GM12865 (cell line): ENCODE results near the gene BTBD6.
"Not testable (repeated sequence)": the region's sequence is repeated elsewhere in the genome, so short reads cannot be mapped to it uniquely, and the experiment has no call there.

Experiments used
- DNase-seq: peaks from one replicate; pipeline ENCODE4 v3.0.0; 2010; ENCODE audit warnings: low read depth
- H3K4me3 ChIP-seq: 2 replicates; pipeline ENCODE4 v1.5.1; 2011; ENCODE audit warnings: mild to moderate bottlenecking, low read depth, low read length, control low read depth
- TF ChIP-seq, protein P1 (sequence below): IDR thresholded peaks from 2 replicates; pipeline ENCODE4 v1.5.1; 2011; ENCODE audit warnings: low read length, control low read depth, low read depth, inconsistent platforms; ENCODE audit not compliant: insufficient read depth; ENCODE audit errors: missing control alignments

Gene BTBD6

DNA sequence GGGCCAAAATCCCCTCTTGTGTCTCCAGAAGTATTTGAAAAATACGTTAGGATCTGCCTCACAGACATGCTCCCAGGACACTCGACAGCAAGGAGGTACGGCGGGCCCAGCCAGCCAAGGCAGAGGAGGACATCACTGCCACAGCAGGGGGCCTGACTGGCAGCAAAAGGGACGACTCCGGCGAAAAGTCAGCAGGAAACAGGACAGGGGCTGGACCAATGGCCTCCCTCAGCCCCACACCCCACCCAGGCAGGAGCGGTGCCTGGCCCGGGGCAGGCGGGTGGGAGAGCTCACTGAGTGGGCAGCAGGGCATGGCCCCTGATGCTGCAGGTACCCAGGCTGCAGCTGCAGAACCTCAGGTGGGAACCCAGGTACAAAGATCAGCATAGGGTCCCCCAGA is 34.7 kb downstream of the BTBD6 start:
- no peak for DNase-seq
- TF ChIP-seq, protein P1, sequence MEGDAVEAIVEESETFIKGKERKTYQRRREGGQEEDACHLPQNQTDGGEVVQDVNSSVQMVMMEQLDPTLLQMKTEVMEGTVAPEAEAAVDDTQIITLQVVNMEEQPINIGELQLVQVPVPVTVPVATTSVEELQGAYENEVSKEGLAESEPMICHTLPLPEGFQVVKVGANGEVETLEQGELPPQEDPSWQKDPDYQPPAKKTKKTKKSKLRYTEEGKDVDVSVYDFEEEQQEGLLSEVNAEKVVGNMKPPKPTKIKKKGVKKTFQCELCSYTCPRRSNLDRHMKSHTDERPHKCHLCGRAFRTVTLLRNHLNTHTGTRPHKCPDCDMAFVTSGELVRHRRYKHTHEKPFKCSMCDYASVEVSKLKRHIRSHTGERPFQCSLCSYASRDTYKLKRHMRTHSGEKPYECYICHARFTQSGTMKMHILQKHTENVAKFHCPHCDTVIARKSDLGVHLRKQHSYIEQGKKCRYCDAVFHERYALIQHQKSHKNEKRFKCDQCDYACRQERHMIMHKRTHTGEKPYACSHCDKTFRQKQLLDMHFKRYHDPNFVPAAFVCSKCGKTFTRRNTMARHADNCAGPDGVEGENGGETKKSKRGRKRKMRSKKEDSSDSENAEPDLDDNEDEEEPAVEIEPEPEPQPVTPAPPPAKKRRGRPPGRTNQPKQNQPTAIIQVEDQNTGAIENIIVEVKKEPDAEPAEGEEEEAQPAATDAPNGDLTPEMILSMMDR: no peak
- no peak overlapping the region for H3K4me3 ChIP-seq

DNA sequence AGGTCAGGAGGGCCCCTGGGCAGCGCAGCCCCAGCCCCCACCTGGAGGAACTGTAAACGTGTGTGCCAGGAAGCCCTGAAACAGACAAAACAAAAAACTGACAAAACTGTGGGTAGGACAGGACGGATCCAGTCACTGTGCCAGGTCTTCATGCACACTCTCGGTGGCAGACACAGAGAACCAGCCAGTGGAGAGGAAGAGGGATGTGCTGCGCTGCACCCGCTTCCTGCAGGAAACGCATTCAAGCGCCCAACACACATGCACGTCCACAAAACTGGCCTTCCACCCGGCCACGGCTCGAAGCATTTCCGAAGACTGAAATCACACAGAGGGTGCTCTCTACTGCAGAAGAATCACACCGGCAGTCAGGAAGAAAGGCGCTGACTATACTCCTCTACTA is 35.6 kb downstream of the BTBD6 start:
- TF ChIP-seq, protein P1: no peak
- DNase-seq: no peak
- no peak overlapping the region for H3K4me3 ChIP-seq

DNA sequence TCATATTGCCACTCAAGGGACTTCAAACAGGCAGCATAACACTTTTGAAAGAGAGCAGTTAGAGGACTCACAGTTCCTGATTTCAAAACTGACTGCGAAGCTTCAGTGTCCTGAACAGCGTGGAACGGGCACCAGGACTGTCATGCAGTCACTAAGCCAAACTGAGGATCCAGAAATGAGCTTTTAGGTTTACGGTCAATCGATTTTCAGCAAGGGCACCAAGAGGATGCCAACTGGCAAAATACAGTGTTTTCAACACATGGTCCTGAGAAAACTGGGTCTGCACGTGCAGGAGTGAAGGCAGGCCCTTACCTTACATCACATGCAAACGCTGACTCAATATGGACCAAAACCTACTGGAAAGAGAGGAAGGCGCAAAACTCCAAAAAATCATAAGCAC is 36.8 kb downstream of the BTBD6 start:
- no peak for DNase-seq
- no peak overlapping the region for H3K4me3 ChIP-seq
- TF ChIP-seq, protein P1: no peak

DNA sequence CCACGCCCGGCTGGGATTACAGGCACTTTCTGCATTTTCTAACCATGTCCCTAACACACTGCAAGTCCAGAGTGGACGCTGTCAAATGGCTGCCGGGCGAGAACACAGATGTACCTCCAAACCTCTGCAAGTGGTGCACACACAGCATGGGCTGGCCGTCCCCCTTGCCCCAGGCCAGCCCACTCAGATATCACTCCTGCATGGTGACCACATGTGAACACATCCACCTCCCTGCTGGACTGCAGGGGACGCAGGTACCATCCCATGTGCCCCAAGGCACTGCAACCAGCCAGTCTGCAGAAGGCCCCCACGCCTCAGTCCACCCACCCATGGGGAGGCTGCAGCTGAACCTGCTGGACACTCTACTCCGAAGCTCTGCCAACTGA is 38.4 kb downstream of the BTBD6 start:
- DNase-seq: no peak
- H3K4me3 ChIP-seq: no peak overlapping the region
- TF ChIP-seq, protein P1: no peak

DNA sequence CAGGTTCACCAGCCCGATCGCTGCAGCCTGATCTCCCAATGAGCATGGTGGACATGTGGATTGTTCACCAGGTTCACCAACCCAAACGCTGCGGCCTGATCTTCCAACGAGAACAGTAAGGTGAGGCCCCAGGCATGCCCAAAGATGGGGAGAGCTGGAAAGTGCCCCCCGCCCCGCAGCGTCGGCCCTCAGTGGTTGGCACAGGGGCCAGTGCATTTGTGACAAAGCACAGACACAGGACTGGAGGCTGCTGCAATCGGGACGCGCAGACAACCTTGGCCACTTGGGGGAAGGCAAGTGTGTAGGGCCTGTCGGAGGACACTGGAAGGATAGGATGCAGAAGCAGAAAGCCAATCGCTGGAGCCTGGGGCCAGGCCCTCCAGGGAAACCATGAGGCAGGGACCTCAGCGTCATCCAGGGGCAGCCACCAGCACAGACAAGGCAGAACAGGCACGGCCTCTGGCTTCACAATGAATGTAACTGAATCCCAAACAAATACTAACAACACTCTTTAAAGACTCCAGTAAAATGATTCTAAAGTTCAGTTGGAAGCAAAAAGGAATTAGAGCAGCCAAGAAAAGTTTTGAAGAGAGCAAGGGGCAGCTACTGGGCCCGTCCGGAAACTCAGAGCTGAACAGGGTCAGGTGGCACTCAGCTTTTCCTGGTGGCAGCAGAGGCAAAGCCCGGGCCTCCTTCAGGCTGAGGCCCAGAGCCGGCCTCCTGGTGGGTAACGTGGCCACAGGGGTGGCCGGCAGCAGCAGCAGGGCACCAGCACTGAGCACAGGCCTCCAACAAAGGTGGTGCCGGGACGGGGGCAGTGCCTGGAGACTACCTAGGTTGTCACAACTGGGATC is 39.1 kb downstream of the BTBD6 start:
- no peak overlapping the region for H3K4me3 ChIP-seq
- TF ChIP-seq, protein P1: no peak
- no peak for DNase-seq

DNA sequence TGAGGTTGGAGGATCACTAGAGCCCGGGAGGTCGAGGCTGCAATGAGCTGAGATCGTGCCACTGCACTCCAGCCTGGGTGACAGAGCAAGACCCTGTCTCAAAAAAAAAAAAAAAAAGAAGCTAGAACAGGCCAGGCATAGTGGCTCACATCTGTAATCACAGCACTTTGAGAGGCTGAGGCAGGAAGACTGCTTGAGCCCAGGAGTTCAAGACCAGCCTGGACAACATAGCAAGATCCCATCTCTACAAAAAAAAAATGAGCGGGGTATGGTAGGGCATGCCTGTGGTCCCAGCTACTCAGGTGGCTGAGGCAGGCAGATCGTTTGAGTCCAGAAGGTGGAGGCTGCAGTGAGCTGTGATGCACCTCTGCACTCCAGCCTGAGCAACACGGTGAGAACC is 40.6 kb downstream of the BTBD6 start:
- not testable (repeated sequence) for H3K4me3 ChIP-seq, DNase-seq

DNA sequence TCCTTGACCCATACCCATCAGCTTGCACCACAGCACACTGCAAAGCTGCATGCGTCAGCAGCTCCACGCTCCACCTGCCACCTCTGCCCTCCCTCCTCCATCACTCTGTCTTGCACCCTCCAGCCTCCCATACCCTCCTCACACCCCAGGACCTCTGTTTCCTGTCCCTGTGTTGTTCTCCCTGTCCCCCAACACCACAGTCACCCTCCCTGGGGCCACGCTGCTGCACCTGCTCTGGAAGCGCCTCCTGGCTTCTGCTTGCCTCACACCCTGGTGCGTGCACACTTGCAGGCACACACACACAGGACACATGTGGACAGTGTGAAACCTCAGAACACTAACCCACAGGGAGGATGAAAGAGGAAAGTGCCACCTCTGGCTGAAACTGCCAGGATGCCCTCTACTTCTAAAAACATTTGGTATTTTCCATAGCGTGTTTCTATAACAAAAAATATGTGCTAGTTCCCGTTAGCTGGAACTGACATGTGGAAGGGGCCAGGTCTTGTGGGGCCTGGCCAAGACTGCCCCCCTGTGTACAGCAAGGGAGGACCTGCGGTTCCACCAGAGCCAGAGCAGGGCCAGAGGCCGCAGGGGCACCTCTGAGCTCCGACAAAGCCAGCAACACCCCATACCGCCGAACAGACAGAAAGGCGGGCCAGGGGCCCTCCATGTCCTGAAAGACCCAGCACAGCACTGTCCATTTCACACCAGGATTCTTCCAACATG is 42.5 kb downstream of the BTBD6 start:
- TF ChIP-seq, protein P1: no peak
- no peak for DNase-seq
- no peak overlapping the region for H3K4me3 ChIP-seq
